ENCODE data around the gene IHH. TPM values are rescaled to one million over a fixed set of nuclear protein-coding genes. Genes with fewer than 3 reads are reported as not detected.

The IHH gene
- total and polyA plus RNA-seq, 2 donors (not counting 3 experiments of a cell fraction or from before 2014, with no cell fraction given) = 0.03 TPM; not detected in 1

- H3K27ac ChIP-seq (ENCODE audit: insufficient read depth, low read depth, low read length) = no peak overlapping the region
- ChIA-PET POLR2A (interaction anchor here (1.0 kb wide), 1 partner anchor 63 kb away, joined by 5 read pairs; no protein-coding TSS in a partner anchor), CTCF (interaction anchor here (0.6 to 6.3 kb wide), 9 partner anchors 8 to 111 kb away, joined by 3 to 71 read pairs (median 6); no protein-coding TSS in a partner anchor)
- H4K20me1 ChIP-seq (replicated peaks; ENCODE audit: control insufficient read depth, extremely low read depth, insufficient read depth, low read length) = no peaks in the 10 kb centered on the region
- no peak overlapping the region for H3K9ac ChIP-seq (replicated peaks; ENCODE audit: extremely low read depth, insufficient read depth, low read length)
- no peak overlapping the region for H3K4me2 ChIP-seq (ENCODE audit: insufficient read depth, low read length)
- no peak overlapping the region for H2AFZ ChIP-seq (ENCODE audit: low read depth, low read length)
- H3K9me3 ChIP-seq (replicated peaks; ENCODE audit: control insufficient read depth, insufficient read depth, low read length) = no peaks in the 10 kb centered on the region
- no peaks in the 10 kb centered on the region for H3K36me3 ChIP-seq (ENCODE audit: control insufficient read depth in 2 of 2, extremely low read depth in 1 of 2, insufficient read depth in 2 of 2, low read length in 2 of 2)
- DNase-seq (ENCODE audit: low read depth, low spot score) = no peak
- H3K79me2 ChIP-seq (ENCODE audit: control insufficient read depth, insufficient read depth, low read length) = no peaks in the 10 kb centered on the region
- no peaks in the 10 kb centered on the region for H3K9me1 ChIP-seq (replicated peaks; ENCODE audit: control insufficient read depth, extremely low read depth, insufficient read depth, low read length)
- dilution Hi-C loops (cut with MboI; ENCODE audit: extremely low pct_ligation_motif_present, low sequenced_read_pairs) = no loop called here
- BruUV-seq (replicated peaks) = no TSS peak
- H3K4me3 ChIP-seq (replicated peaks in 1 of 3; ENCODE audit: insufficient read depth in 1 of 3, low read depth in 1 of 3, low read length in 3 of 3) = no peak overlapping the region
- intact Hi-C loops (cut with micrococcal nuclease) = no loop called here
- H3K4me1 ChIP-seq (ENCODE audit: control insufficient read depth, extremely low read depth, insufficient read depth, low read length) = no peaks in the 10 kb centered on the region
- no peaks in the 10 kb centered on the region for H3K27me3 ChIP-seq (ENCODE audit: control insufficient read depth in 2 of 2, insufficient read depth in 2 of 2, low read length in 2 of 2)
- TF ChIP-seq POLR2AphosphoS5 (IDR thresholded peaks at IDR 0.05; ENCODE audit: insufficient read depth, low read depth, low read length) (no peak), EZH2 (IDR thresholded peaks at IDR 0.05; ENCODE audit: borderline replicate concordance, low read depth, low read length, severe bottlenecking) (no peak), MAX (IDR thresholded peaks at IDR 0.05; ENCODE audit: insufficient read depth, insufficient read length) (no peak), GATA2 (IDR thresholded peaks at IDR 0.05; ENCODE audit: insufficient read depth, insufficient read length, low read depth, low read length) (no peak), FOS (IDR thresholded peaks at IDR 0.05; ENCODE audit: borderline replicate concordance, insufficient read depth, low read length) (no peak), JUN (IDR thresholded peaks at IDR 0.05; ENCODE audit: borderline replicate concordance, insufficient read depth, insufficient read length, low read depth) (no peak), POLR2A (IDR thresholded peaks at IDR 0.05; ENCODE audit: low read depth, low read length) (no peak), MYC (IDR thresholded peaks at IDR 0.05; ENCODE audit: low read depth, low read length) (no peak)
- TF ChIP-seq, protein P1, sequence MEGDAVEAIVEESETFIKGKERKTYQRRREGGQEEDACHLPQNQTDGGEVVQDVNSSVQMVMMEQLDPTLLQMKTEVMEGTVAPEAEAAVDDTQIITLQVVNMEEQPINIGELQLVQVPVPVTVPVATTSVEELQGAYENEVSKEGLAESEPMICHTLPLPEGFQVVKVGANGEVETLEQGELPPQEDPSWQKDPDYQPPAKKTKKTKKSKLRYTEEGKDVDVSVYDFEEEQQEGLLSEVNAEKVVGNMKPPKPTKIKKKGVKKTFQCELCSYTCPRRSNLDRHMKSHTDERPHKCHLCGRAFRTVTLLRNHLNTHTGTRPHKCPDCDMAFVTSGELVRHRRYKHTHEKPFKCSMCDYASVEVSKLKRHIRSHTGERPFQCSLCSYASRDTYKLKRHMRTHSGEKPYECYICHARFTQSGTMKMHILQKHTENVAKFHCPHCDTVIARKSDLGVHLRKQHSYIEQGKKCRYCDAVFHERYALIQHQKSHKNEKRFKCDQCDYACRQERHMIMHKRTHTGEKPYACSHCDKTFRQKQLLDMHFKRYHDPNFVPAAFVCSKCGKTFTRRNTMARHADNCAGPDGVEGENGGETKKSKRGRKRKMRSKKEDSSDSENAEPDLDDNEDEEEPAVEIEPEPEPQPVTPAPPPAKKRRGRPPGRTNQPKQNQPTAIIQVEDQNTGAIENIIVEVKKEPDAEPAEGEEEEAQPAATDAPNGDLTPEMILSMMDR (IDR thresholded peaks at IDR 0.05; ENCODE audit: extremely low read depth in 1 of 2, insufficient read depth in 1 of 2, low read depth in 1 of 2, low read length in 2 of 2) = no peak
- FAIRE-seq = peak; percentile 55
Observed at GRCh38 chr2:219090436-219091299, 29.9 kb upstream of the IHH start.

All from endothelial cell of umbilical vein (primary cell).